IMR-90 (cell line): ENCODE data around the gene ZRANB3. TPM values are rescaled to one million over a fixed set of nuclear protein-coding genes. Genes with fewer than 3 reads are reported as not detected.

Experiments used
- ATAC-seq: fragments of 200-7000 bp; cut with Tn5 transposase; 2 replicates; pipeline ENCODE4 v1.9.1; 2020; ENCODE audit warnings: low read depth, mild to moderate bottlenecking, moderate library complexity
- BruUV-seq: library from RNA; stranded (reverse); fragments of 400-500 nt; replicated peaks from 2 replicates; lab custom pipeline; 2021; lab: Mats Ljungman, UMichigan
- CTCF ChIA-PET: fragments of 300-600 bp; formaldehyde crosslinking; extraction: SDS; loops from one replicate; lab custom pipeline; 2021; ENCODE audit warnings: antibody characterized with exemption; lab: Yijun Ruan, JAX
- POLR2A ChIA-PET: fragments of 300-600 bp; sonication (Branson Sonifier 250); formaldehyde crosslinking; loops from one replicate; lab custom pipeline; 2022; ENCODE audit warnings: antibody characterized with exemption; ENCODE audit not compliant: unreplicated experiment; lab: Charles Lee
- DNase-seq: peaks from one replicate; pipeline ENCODE4 v3.0.0; 2013
- H2AFZ ChIP-seq: replicated peaks from 2 replicates; pipeline ENCODE3; 2013; ENCODE audit warnings: low read length, mild to moderate bottlenecking; ENCODE audit not compliant: poor library complexity
- H2AK5ac ChIP-seq: 2 replicates; pipeline ENCODE4 v1.6.1; 2013; ENCODE audit warnings: low read depth, low read length, inconsistent platforms
- H2AK9ac ChIP-seq: replicated peaks from 2 replicates; pipeline ENCODE3; 2013; ENCODE audit warnings: mild to moderate bottlenecking, low read depth, low read length, moderate library complexity; ENCODE audit not compliant: poor library complexity
- H2BK120ac ChIP-seq: 2 replicates; pipeline ENCODE4 v1.6.1; 2013; ENCODE audit warnings: low read depth, low read length, inconsistent platforms
- H2BK15ac ChIP-seq: 3 replicates; pipeline ENCODE4 v1.6.1; 2013; ENCODE audit warnings: low read depth, low read length, inconsistent platforms
- H2BK20ac ChIP-seq: 2 replicates; pipeline ENCODE4 v1.6.1; 2013; ENCODE audit warnings: low read depth, mild to moderate bottlenecking, inconsistent platforms, low read length, moderate library complexity
- H2BK5ac ChIP-seq: 2 replicates; pipeline ENCODE4 v1.6.1; 2013; ENCODE audit warnings: mild to moderate bottlenecking, low read depth, low read length, inconsistent platforms; ENCODE audit not compliant: poor library complexity, severe bottlenecking
- H3K14ac ChIP-seq: replicated peaks from 2 replicates; pipeline ENCODE4 v1.6.1; 2013; ENCODE audit warnings: low read depth, low read length, inconsistent platforms
- H3K18ac ChIP-seq: 2 replicates; pipeline ENCODE4 v1.6.1; 2013; ENCODE audit warnings: low read depth, low read length, control low read depth
- H3K23ac ChIP-seq: 2 replicates; pipeline ENCODE4 v1.6.1; 2013; ENCODE audit warnings: low read depth, low read length, inconsistent platforms
- H3K27ac ChIP-seq: 2 replicates; pipeline ENCODE4 v1.5.1; 2013; ENCODE audit warnings: mild to moderate bottlenecking, control low read depth, low read length; ENCODE audit not compliant: insufficient read depth
- H3K27me3 ChIP-seq: 2 replicates; pipeline ENCODE4 v1.6.1; 2013; ENCODE audit warnings: low read length; ENCODE audit not compliant: control insufficient read depth, insufficient read depth
- H3K36me3 ChIP-seq: 2 replicates; pipeline ENCODE4 v1.6.1; 2013; ENCODE audit warnings: low read length, mixed read lengths; ENCODE audit not compliant: control insufficient read depth, insufficient read depth
- H3K4ac ChIP-seq: 2 replicates; pipeline ENCODE4 v1.6.1; 2013; ENCODE audit warnings: low read depth, low read length, inconsistent platforms
- H3K4me1 ChIP-seq: 2 replicates; pipeline ENCODE4 v1.6.1; 2013; ENCODE audit warnings: low read length, mixed read lengths; ENCODE audit not compliant: control insufficient read depth, insufficient read depth
- H3K4me2 ChIP-seq: 2 replicates; pipeline ENCODE4 v1.6.1; 2013; ENCODE audit warnings: low read depth, mild to moderate bottlenecking, control low read depth, low read length, moderate library complexity
- H3K4me3 ChIP-seq: 2 replicates; pipeline ENCODE4 v1.5.1; 2013; ENCODE audit warnings: low read depth, mild to moderate bottlenecking, control low read depth, low read length, moderate library complexity; ENCODE audit not compliant: insufficient read depth
- H3K56ac ChIP-seq: 2 replicates; pipeline ENCODE4 v1.6.1; 2013; ENCODE audit warnings: low read length, inconsistent platforms; ENCODE audit not compliant: insufficient read depth; ENCODE audit errors: extremely low read depth
- H3K79me1 ChIP-seq, 2 experiments: 2 replicates each; pipeline ENCODE4 v1.6.1; 2013; ENCODE audit warnings: low read length in 2 of 2, inconsistent platforms in 1 of 2, low read depth in 1 of 2
- H3K9ac ChIP-seq: 2 replicates; pipeline ENCODE4 v1.6.1; 2013; ENCODE audit warnings: low read depth, low read length, control low read depth
- H3K9me1 ChIP-seq: 2 replicates; pipeline ENCODE4 v1.6.1; 2013; ENCODE audit warnings: low read length, inconsistent platforms; ENCODE audit not compliant: insufficient read depth
- H3K9me3 ChIP-seq: 2 replicates; pipeline ENCODE4 v1.6.1; 2013; ENCODE audit warnings: low read length; ENCODE audit not compliant: control insufficient read depth, insufficient read depth
- H4K20me1 ChIP-seq: 2 replicates; pipeline ENCODE4 v1.6.1; 2013; ENCODE audit warnings: low read length, inconsistent platforms; ENCODE audit not compliant: insufficient read depth
- H4K5ac ChIP-seq: 2 replicates; pipeline ENCODE4 v1.6.1; 2013; ENCODE audit warnings: mild to moderate bottlenecking, low read depth, low read length, control low read depth
- H4K8ac ChIP-seq, 2 experiments: 2 replicates each; pipeline ENCODE4 v1.6.1; 2013; ENCODE audit warnings: low read depth in 2 of 2, low read length in 2 of 2, control low read depth in 1 of 2, inconsistent platforms in 1 of 2
- H4K91ac ChIP-seq: 2 replicates; pipeline ENCODE4 v1.6.1; 2013; ENCODE audit warnings: low read depth, low read length, inconsistent platforms; ENCODE audit not compliant: insufficient read depth
- MAFK ChIP-seq: IDR thresholded peaks from 2 replicates; pipeline ENCODE4 v1.6.1; 2012; ENCODE audit warnings: low read depth, low read length, improper control_type of control experiment
- MXI1 ChIP-seq: IDR thresholded peaks from 2 replicates; pipeline ENCODE4 v1.6.1; 2012; ENCODE audit warnings: low read depth, mild to moderate bottlenecking, low read length, moderate library complexity, borderline replicate concordance
- SMC3 ChIP-seq: fragments of 150-350 bp; IDR thresholded peaks from 2 replicates; pipeline ENCODE4 v1.6.1; 2016; ENCODE audit warnings: low read depth, mild to moderate bottlenecking, antibody characterized with exemption, low read length, moderate library complexity
- USF2 ChIP-seq: fragments of 150-350 bp; IDR thresholded peaks from 2 replicates; pipeline ENCODE4 v1.6.1; 2017; ENCODE audit warnings: mild to moderate bottlenecking, antibody characterized with exemption, low read length, low read depth
- WGBS, 2 experiments: methylation state at CpG; one replicate each; pipeline versions ENCODE4 v1.1.5 to v1.1.7; 2013; ENCODE audit warnings: missing lambda C conversion rate in 2 of 2; ENCODE audit not compliant: insufficient read length in 1 of 2; ENCODE audit errors: extremely low coverage in 2 of 2; 5-methylcytosine and 5-hydroxymethylcytosine counted together
- dilution Hi-C: fragments of 300-500 bp; cut with HindIII; formaldehyde crosslinking; loops from one replicate; pipeline ENCODE4 v1.14.3; 2018; ENCODE audit warnings: low sequenced_read_pairs; ENCODE audit not compliant: unreplicated experiment
- in situ Hi-C: fragments of 300-500 bp; cut with MboI; formaldehyde crosslinking; loops from 3 replicates; pipeline ENCODE4 v1.14.3; 2019; ENCODE audit warnings: low sequenced_read_pairs, inconsistent platforms, mixed read lengths
- intact Hi-C: fragments of 100-400 bp; cut with micrococcal nuclease; formaldehyde crosslinking; loops from 2 replicates; pipeline ENCODE4 v1.10.0; 2022
- polyA plus RNA-seq, 3 experiments: library from polyadenylated mRNA; depleted of rRNA; stranded (reverse); fragments of >200 nt; gene quantifications; 2 replicates each; pipeline ENCODE4 v1.2.3, GENCODE V29; 2012; ENCODE audit warnings: low replicate concordance in 1 of 3
- total RNA-seq: library from RNA; depleted of rRNA; stranded (reverse); fragments of >200 nt; gene quantifications from 2 replicates; pipeline ENCODE4 v1.2.3, GENCODE V29; 2012

ZRANB3 gene
- total and polyA plus RNA-seq, 2 of the 4 experiments (the other 2 are of a cell fraction) = 3.4 to 9.3 TPM

- peaks cover 2% of the 10 kb centered on the region; the same call in 1 of the 2 replicates for H3K9me3 ChIP-seq
- WGBS, 2 experiments = no CpG with 5 or more reads among the region's 1 CpG
- no peak overlapping the region for H4K91ac ChIP-seq
- H3K4me1 ChIP-seq = peaks cover 2% of the 10 kb centered on the region; the same call in 1 of the 2 replicates
- no peaks in the 10 kb centered on the region for H4K20me1 ChIP-seq
- H2AK5ac ChIP-seq = no peak overlapping the region
- H3K56ac ChIP-seq = no peak overlapping the region
- H2AK9ac ChIP-seq = no peak overlapping the region
- peaks cover 8% of the 10 kb centered on the region; the same call in 1 of the 2 replicates for H3K36me3 ChIP-seq
- H3K27me3 ChIP-seq = no peaks in the 10 kb centered on the region
- TF ChIP-seq USF2 = no peak
- no peak for TF ChIP-seq SMC3
- no peak for TF ChIP-seq MAFK
- no peak for TF ChIP-seq MXI1
- H3K4ac ChIP-seq = no peak overlapping the region
- no peak overlapping the region for H3K18ac ChIP-seq
- dilution Hi-C loops (no loop called here), intact Hi-C loops (no loop called here), in situ Hi-C loops (no loop called here)
- H3K14ac ChIP-seq = no peak overlapping the region
- H2AFZ ChIP-seq = no peak overlapping the region
- BruUV-seq = no TSS peak
- H3K23ac ChIP-seq = no peak overlapping the region
- no peak overlapping the region for H3K27ac ChIP-seq
- CTCF ChIA-PET = no interaction called here
- H3K4me2 ChIP-seq = no peak overlapping the region
- no peak overlapping the region for H4K8ac ChIP-seq
- no peak for DNase-seq
- ATAC-seq = no peak
- H2BK15ac ChIP-seq = no peak overlapping the region
- POLR2A ChIA-PET = no interaction called here
- H3K9me1 ChIP-seq = peaks cover 5% of the 10 kb centered on the region; the same call in 1 of the 2 replicates
- no peak overlapping the region for H4K5ac ChIP-seq
- no peak overlapping the region for H2BK20ac ChIP-seq
- no peak overlapping the region for H2BK5ac ChIP-seq
- no peak overlapping the region for H3K9ac ChIP-seq
- H2BK120ac ChIP-seq = no peak overlapping the region
- H3K4me3 ChIP-seq = no peak overlapping the region
- H3K79me1 ChIP-seq = no peaks in the 10 kb centered on the region
Measured at GRCh38 chr2:135179689-135180088, 351.3 kb downstream of the ZRANB3 start.
